Measurements from ENCODE around the gene SLC29A3. TPM values are rescaled to one million over a fixed set of nuclear protein-coding genes. Genes with fewer than 3 reads are reported as not detected.

SLC29A3 gene
- total RNA-seq, 1 donor: 2.2 TPM

DNA sequence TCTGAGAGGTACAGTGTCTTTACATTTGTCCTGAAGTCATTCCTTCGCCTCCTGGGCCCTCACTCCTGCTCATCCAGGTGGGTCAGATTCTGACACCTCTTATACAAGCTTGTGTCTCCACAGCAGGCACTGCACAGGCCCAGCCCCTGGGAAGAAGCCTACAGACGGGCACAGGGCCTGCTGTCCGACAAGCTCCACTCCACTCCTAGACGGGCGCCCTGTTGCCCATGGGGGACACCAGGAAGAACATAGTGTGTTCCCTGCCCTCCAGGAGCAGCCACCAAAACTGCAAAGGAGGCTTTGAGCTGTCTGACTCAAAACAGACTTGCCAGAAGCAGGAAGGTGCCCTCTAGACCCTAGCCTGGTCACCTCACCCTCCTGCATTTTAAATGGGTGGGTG, 45.6 kb upstream of the SLC29A3 start:
- TF ChIP-seq, protein P1, sequence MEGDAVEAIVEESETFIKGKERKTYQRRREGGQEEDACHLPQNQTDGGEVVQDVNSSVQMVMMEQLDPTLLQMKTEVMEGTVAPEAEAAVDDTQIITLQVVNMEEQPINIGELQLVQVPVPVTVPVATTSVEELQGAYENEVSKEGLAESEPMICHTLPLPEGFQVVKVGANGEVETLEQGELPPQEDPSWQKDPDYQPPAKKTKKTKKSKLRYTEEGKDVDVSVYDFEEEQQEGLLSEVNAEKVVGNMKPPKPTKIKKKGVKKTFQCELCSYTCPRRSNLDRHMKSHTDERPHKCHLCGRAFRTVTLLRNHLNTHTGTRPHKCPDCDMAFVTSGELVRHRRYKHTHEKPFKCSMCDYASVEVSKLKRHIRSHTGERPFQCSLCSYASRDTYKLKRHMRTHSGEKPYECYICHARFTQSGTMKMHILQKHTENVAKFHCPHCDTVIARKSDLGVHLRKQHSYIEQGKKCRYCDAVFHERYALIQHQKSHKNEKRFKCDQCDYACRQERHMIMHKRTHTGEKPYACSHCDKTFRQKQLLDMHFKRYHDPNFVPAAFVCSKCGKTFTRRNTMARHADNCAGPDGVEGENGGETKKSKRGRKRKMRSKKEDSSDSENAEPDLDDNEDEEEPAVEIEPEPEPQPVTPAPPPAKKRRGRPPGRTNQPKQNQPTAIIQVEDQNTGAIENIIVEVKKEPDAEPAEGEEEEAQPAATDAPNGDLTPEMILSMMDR (IDR thresholded peaks at IDR 0.05; ENCODE audit: insufficient read depth, low read depth, low read length): no peak
- no peak overlapping the region for H3K4me3 ChIP-seq (ENCODE audit: low read depth, low read length)
- DNase-seq (ENCODE audit: low read depth): no peak

DNA sequence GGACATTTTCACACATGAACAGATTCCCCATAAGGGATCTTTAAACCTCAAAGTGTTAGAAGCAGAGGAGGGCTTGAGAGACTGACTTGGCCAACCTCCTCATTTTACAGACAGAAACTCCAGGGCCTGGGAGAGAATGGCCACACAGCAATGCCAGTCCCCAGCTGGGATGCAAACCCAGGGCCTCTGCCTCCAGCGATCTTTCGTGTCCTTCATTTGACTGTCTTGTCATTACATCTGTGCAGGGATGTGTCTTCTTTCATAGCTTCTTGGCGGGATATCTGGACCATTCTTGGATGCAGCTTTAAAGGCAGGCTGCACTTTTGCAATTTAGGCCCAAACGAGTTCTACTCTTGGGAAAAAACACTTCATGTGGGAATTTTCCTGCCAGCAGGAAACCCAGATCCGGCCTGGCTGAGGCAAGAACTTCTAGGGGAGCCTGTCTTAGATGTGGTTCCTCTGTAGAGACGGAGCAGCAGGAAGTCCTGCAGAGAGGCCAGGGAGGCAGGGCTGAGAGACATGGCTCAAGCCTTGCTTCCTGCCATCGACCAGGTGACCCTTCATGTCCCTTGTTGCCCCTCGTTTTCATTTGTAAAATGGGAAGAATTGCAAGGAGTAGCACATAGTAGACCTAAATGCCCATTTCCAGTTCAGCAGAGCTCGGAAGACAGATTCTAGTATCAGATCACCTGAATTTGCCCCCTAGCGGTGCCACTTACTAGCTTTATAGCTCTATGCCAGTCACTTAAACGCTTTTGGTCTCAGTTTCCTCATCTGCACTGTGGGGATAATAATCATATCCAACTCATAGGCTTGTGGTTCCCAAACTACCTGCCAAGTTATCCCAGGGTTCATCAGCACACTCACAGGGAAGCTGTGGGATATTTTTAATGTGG, 43.9 kb upstream of the SLC29A3 start:
- DNase-seq (ENCODE audit: low read depth): no peak
- TF ChIP-seq, protein P1 (IDR thresholded peaks at IDR 0.05; ENCODE audit: insufficient read depth, low read depth, low read length): no peak
- no peak overlapping the region for H3K4me3 ChIP-seq (ENCODE audit: low read depth, low read length)

DNA sequence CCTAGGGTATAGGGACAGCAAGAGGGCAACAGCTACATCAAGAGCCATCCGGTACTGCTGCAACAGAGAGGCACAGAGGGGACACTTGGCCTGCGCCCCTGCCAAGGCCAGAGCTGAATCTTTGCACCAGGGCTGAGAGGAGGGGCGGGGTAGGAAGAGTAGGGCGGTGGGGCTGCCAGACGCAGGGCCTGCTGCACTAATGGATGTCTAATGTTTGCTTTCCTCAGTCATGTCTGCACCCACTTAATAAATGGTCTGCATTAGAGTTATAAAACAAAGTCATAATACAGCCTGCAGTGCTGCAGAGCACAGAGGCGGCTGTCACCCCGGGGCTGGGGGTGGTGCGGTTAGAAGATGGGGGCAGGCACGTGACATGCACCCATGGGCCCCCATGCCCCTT, 42.2 kb upstream of the SLC29A3 start:
- TF ChIP-seq, protein P1 (IDR thresholded peaks at IDR 0.05; ENCODE audit: insufficient read depth, low read depth, low read length): no peak
- no peak overlapping the region for H3K4me3 ChIP-seq (ENCODE audit: low read depth, low read length)
- no peak for DNase-seq (ENCODE audit: low read depth)

DNA sequence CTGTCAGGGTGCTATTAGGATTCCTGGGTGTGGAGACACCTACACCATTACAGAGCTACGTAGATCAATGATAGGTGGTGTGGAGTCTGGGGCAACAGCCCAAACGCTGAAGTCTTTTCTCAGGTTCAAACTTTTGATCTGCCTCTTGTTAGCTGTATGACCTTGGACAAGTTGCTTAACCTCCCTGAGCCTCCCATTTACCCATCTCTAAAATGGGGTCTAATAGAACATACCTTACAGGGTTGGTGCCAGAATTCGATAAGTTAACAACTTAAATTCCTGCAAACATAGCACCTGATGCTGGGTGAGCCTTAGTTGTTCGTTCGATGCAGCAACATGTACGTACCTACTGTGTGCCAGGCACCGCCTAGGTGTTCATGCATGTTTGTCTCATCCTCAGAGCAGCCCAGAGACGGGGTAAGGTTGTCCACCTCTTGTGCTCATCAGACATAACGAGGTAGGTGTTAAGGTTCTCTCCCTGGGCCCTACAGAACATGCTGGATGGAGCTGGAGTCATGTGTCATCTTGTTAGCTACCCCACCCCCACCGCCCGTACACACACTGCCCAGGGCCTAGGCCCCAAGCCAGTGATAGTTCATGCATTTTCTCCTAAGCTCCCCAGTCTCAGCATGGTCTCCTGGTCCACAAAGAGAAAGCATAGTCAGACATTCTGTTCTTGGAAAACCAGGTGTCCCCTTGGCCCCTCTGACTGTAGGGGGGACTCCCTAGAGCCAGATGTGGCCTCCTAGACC, 41.0 kb upstream of the SLC29A3 start:
- H3K4me3 ChIP-seq (ENCODE audit: low read depth, low read length): no peak overlapping the region
- no peak for DNase-seq (ENCODE audit: low read depth)
- TF ChIP-seq, protein P1 (IDR thresholded peaks at IDR 0.05; ENCODE audit: insufficient read depth, low read depth, low read length): no peak

DNA sequence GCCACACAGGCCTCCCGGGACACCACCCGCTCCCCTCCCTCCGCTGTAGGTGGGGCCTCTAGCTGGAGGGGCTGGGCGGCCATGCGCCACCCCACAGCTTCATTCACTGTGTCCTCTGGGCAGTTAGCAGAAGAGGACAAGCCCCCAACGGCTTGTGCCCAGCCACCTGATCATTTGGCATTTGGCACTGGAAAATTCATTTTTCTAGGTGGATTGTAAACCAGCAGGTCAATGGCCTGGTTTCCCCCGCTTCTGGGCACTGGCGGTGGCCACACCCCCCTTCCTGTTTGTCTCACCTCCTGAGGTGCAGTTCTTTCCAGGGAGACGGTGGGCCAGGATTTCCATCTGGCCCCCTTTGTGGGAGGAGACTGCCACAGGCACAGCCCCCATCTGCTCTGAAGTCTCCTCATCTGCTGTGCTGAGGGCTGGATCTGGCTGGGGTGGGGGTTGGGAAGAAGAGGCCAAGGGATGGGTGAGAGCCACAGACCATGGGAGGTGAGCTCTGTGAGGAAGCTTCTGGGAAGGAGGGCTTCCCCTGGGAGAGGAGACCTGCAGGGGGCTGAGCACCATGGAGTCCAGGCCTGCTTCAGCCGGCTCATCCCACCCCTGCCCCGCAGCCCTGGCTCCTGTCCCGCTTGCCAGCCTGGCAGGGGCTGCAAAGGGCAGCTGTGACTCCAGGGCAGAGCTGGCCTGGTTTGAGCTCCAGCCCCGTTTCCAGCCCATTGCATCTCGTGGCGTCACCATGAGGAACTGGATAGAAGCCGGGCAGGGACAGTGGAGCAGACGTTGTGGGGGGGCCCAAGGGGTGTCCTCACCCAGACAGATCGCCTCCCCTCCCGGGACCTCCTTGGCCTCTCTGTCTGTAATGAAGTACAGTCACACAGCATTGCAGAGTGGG, 40.1 kb upstream of the SLC29A3 start:
- no peak for DNase-seq (ENCODE audit: low read depth)
- TF ChIP-seq, protein P1 (IDR thresholded peaks at IDR 0.05; ENCODE audit: insufficient read depth, low read depth, low read length): no peak
- H3K4me3 ChIP-seq (ENCODE audit: low read depth, low read length): no peak overlapping the region

DNA sequence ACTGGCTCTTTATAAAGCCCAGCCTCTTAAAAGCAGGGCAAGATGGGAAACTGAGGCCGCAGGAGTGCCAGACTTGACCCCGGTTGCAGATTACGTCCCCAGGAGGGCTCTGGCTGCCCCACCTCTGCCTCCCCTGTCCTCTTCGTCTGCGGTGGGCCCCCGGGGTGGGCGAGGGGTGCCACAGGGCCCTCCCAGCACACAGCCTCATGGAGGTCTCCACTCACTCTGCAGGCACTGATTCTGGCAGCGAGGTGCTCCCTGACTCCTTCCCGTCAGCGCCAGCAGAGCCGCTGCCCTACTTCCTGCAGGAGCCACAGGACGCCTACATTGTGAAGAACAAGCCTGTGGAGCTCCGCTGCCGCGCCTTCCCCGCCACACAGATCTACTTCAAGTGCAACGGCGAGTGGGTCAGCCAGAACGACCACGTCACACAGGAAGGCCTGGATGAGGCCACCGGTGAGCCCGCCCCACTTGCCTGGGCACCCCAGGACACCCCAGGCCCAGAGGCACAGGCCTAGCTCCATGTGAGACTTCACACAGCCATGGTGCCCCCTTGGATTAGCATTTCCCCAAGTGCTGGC, 39.4 kb upstream of the SLC29A3 start:
- TF ChIP-seq, protein P1 (IDR thresholded peaks at IDR 0.05; ENCODE audit: insufficient read depth, low read depth, low read length): no peak
- no peak overlapping the region for H3K4me3 ChIP-seq (ENCODE audit: low read depth, low read length)
- DNase-seq (ENCODE audit: low read depth): no peak

All from fibroblast of villous mesenchyme (primary cell).